WTC11 (cell line): ENCODE results near the gene SUGT1. TPM values are rescaled to one million over a fixed set of nuclear protein-coding genes. Genes with fewer than 3 reads are reported as not detected.

Source experiments
- ATAC-seq: fragments of 200-7000 bp; cut with Tn5 transposase; 2 replicates; pipeline ENCODE4 v1.10.0; 2021; ENCODE audit warnings: mild to moderate bottlenecking, moderate library complexity
- CTCF ChIA-PET: fragments of 300-600 bp; sonication (Branson Sonifier 250); formaldehyde crosslinking; loops from one replicate; lab custom pipeline; 2021; ENCODE audit warnings: antibody characterized with exemption; lab: Charles Lee
- POLR2A ChIA-PET: fragments of 350-600 bp; sonication (Branson Sonifier 250); formaldehyde crosslinking; loops from one replicate; lab custom pipeline; 2021; ENCODE audit warnings: antibody characterized with exemption; lab: Charles Lee
- DNase-seq: peaks from one replicate; pipeline ENCODE4 v3.0.0; 2021; ENCODE audit warnings: low spot score
- H3K27ac Mint-ChIP-seq: 2 replicates; pipeline ENCODE4 v1.8.0; 2021; ENCODE audit warnings: mixed read lengths
- H3K27me3 Mint-ChIP-seq: 2 replicates; pipeline ENCODE4 v1.8.0; 2021; ENCODE audit warnings: low read depth, mild to moderate bottlenecking, moderate library complexity, mixed read lengths
- H3K36me3 Mint-ChIP-seq: 2 replicates; pipeline ENCODE4 v1.8.0; 2021; ENCODE audit warnings: mixed read lengths
- H3K4me1 Mint-ChIP-seq: 2 replicates; pipeline ENCODE4 v1.8.0; 2022; ENCODE audit warnings: mixed read lengths
- H3K4me3 Mint-ChIP-seq: 2 replicates; pipeline ENCODE4 v1.8.0; 2021; ENCODE audit warnings: mild to moderate bottlenecking, moderate library complexity, mixed read lengths
- H3K9me3 Mint-ChIP-seq: 2 replicates; pipeline ENCODE4 v1.8.0; 2021; ENCODE audit warnings: mixed read lengths
- CTCF ChIP-seq: fragments of 200-600 bp; IDR thresholded peaks from 2 replicates; pipeline ENCODE4 v1.8.0; 2022; ENCODE audit warnings: antibody characterized with exemption
- ELF4 ChIP-seq: sonication (generic); formaldehyde crosslinking; IDR thresholded peaks from 2 replicates; pipeline ENCODE4 v1.8.1; 2022; ENCODE audit warnings: low read depth, mild to moderate bottlenecking, moderate library complexity, missing genetic modification reagents
- ESRRA ChIP-seq: sonication (generic); formaldehyde crosslinking; IDR thresholded peaks from 2 replicates; pipeline ENCODE4 v1.8.1; 2022; ENCODE audit warnings: mild to moderate bottlenecking, missing genetic modification reagents, borderline replicate concordance
- FOXK1 ChIP-seq: sonication (generic); formaldehyde crosslinking; IDR thresholded peaks from 2 replicates; pipeline ENCODE4 v1.8.0; 2022; ENCODE audit warnings: mild to moderate bottlenecking, moderate library complexity, missing genetic modification reagents
- FOXP1 ChIP-seq: sonication (generic); formaldehyde crosslinking; IDR thresholded peaks from 2 replicates; pipeline ENCODE4 v1.8.0; 2022; ENCODE audit warnings: missing genetic modification reagents, mild to moderate bottlenecking, moderate library complexity, borderline replicate concordance
- GTF2I ChIP-seq: fragments of 250-450 bp; sonication (Bioruptor Pico); conservative IDR thresholded peaks from 2 replicates; pipeline ENCODE4 v1.4.0; 2021; ENCODE audit warnings: mild to moderate bottlenecking
- HMGA2 ChIP-seq: fragments of 250-450 bp; sonication (Bioruptor Pico); IDR thresholded peaks from 2 replicates; pipeline ENCODE4 v1.4.0; 2021; ENCODE audit warnings: mild to moderate bottlenecking, moderate library complexity
- HMGXB4 ChIP-seq: sonication (generic); formaldehyde crosslinking; IDR thresholded peaks from 2 replicates; pipeline ENCODE4 v1.8.1; 2023; ENCODE audit warnings: mild to moderate bottlenecking, moderate library complexity, missing genetic modification reagents
- KAT7 ChIP-seq: sonication (generic); formaldehyde crosslinking; IDR thresholded peaks from 2 replicates; pipeline ENCODE4 v1.8.1; 2023; ENCODE audit warnings: missing genetic modification reagents, mild to moderate bottlenecking, borderline replicate concordance
- NFYB ChIP-seq: sonication (generic); formaldehyde crosslinking; conservative IDR thresholded peaks from 2 replicates; pipeline ENCODE4 v1.8.0; 2022; ENCODE audit warnings: low read depth, missing genetic modification reagents
- RELA ChIP-seq: sonication (generic); formaldehyde crosslinking; IDR thresholded peaks from 2 replicates; pipeline ENCODE4 v1.8.1; 2022; ENCODE audit warnings: missing genetic modification reagents, mild to moderate bottlenecking, borderline replicate concordance
- ZNF423 ChIP-seq: fragments of 250-450 bp; sonication (Bioruptor Pico); IDR thresholded peaks from 2 replicates; pipeline ENCODE4 v2.1.2; 2022; ENCODE audit warnings: mild to moderate bottlenecking, moderate library complexity
- ZNF532 ChIP-seq: fragments of 250-450 bp; sonication (Bioruptor Pico); IDR thresholded peaks from 2 replicates; pipeline ENCODE4 v1.9.0; 2021; ENCODE audit warnings: mild to moderate bottlenecking, borderline replicate concordance
- total RNA-seq: library from RNA; stranded (reverse); gene quantifications from 3 replicates; pipeline ENCODE4 v1.2.3, GENCODE V29; 2021
- TF ChIP-seq, protein P1 (sequence below): sonication (generic); formaldehyde crosslinking; IDR thresholded peaks from 2 replicates; pipeline ENCODE4 v1.8.1; 2023; ENCODE audit warnings: mild to moderate bottlenecking, missing genetic modification reagents
- TF ChIP-seq, protein P2 (sequence below): sonication (generic); formaldehyde crosslinking; IDR thresholded peaks from 2 replicates; pipeline ENCODE4 v1.8.0; 2022; ENCODE audit warnings: mild to moderate bottlenecking, missing genetic modification reagents
- TF ChIP-seq, protein P3 (sequence below): fragments of 250-450 bp; sonication (Bioruptor Pico); IDR thresholded peaks from 2 replicates; pipeline ENCODE4 v1.9.0; 2021; ENCODE audit warnings: moderate library complexity, mild to moderate bottlenecking, inconsistent platforms, borderline replicate concordance
- TF ChIP-seq, protein P4 (sequence below): sonication (generic); formaldehyde crosslinking; IDR thresholded peaks from 2 replicates; pipeline ENCODE4 v1.8.0; 2023; ENCODE audit warnings: missing genetic modification reagents, mild to moderate bottlenecking, borderline replicate concordance

SUGT1 gene
- total RNA-seq, 1 experiment from 2014 or later: 76.3 TPM

GRCh38 chr13:52737965-52738364 lies 85.3 kb downstream of the SUGT1 start (continued):
- TF ChIP-seq, protein P1, sequence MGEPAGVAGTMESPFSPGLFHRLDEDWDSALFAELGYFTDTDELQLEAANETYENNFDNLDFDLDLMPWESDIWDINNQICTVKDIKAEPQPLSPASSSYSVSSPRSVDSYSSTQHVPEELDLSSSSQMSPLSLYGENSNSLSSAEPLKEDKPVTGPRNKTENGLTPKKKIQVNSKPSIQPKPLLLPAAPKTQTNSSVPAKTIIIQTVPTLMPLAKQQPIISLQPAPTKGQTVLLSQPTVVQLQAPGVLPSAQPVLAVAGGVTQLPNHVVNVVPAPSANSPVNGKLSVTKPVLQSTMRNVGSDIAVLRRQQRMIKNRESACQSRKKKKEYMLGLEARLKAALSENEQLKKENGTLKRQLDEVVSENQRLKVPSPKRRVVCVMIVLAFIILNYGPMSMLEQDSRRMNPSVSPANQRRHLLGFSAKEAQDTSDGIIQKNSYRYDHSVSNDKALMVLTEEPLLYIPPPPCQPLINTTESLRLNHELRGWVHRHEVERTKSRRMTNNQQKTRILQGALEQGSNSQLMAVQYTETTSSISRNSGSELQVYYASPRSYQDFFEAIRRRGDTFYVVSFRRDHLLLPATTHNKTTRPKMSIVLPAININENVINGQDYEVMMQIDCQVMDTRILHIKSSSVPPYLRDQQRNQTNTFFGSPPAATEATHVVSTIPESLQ (CRISPR knock-in tag): no peak
- TF ChIP-seq, protein P2, sequence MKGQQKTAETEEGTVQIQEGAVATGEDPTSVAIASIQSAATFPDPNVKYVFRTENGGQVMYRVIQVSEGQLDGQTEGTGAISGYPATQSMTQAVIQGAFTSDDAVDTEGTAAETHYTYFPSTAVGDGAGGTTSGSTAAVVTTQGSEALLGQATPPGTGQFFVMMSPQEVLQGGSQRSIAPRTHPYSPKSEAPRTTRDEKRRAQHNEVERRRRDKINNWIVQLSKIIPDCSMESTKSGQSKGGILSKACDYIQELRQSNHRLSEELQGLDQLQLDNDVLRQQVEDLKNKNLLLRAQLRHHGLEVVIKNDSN (CRISPR knock-in tag): no peak

GRCh38 chr13:52738719-52739467 lies 86.3 kb downstream of the SUGT1 start:
- peak; percentile 62 for ATAC-seq
- Mint-ChIP-seq H3K4me3 (peak overlapping the region; percentile 93), H3K9me3 (peaks cover 18% of the 10 kb centered on the region), H3K36me3 (peaks cover 15% of the 10 kb centered on the region), H3K4me1 (peaks cover 48% of the 10 kb centered on the region), H3K27me3 (peaks cover 7% of the 10 kb centered on the region; the same call in 1 of the 2 replicates), H3K27ac (peak overlapping the region; percentile 71)
- peak; percentile 68 for DNase-seq
- ChIA-PET CTCF (interaction anchor here (0.6 to 3.8 kb wide), 30 partner anchors 12 to 462 kb away, joined by 3 to 41 read pairs (median 5); partner anchors contain the start of genes PCDH8 and SUGT1), POLR2A (interaction anchor here (0.8 to 1.0 kb wide), 2 partner anchors 70 to 86 kb away, joined by 3 read pairs; partner anchors contain the start of gene SUGT1)
- TF ChIP-seq, protein P3, sequence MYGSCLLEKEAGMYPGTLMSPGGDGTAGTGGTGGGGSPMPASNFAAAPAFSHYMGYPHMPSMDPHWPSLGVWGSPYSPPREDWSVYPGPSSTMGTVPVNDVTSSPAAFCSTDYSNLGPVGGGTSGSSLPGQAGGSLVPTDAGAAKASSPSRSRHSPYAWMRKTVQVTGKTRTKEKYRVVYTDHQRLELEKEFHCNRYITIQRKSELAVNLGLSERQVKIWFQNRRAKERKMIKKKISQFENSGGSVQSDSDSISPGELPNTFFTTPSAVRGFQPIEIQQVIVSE (CRISPR knock-in tag): no peak
- TF ChIP-seq FOXK1 (CRISPR knock-in tag): no peak; the same call in 1 of the 2 replicates
- no peak for TF ChIP-seq NFYB
- peak; percentile 52 for TF ChIP-seq ESRRA (CRISPR knock-in tag)
- no peak for TF ChIP-seq HMGA2 (CRISPR knock-in tag)
- peak; percentile 79 for TF ChIP-seq HMGXB4
- TF ChIP-seq ZNF532 (CRISPR knock-in tag): no peak
- TF ChIP-seq CTCF: peak; percentile 60
- TF ChIP-seq RELA (CRISPR knock-in tag): 0 out of 2 replicates have a peak, but pooled peaks have one; percentile 40
- no peak for TF ChIP-seq GTF2I (CRISPR knock-in tag)
- TF ChIP-seq, protein P4, sequence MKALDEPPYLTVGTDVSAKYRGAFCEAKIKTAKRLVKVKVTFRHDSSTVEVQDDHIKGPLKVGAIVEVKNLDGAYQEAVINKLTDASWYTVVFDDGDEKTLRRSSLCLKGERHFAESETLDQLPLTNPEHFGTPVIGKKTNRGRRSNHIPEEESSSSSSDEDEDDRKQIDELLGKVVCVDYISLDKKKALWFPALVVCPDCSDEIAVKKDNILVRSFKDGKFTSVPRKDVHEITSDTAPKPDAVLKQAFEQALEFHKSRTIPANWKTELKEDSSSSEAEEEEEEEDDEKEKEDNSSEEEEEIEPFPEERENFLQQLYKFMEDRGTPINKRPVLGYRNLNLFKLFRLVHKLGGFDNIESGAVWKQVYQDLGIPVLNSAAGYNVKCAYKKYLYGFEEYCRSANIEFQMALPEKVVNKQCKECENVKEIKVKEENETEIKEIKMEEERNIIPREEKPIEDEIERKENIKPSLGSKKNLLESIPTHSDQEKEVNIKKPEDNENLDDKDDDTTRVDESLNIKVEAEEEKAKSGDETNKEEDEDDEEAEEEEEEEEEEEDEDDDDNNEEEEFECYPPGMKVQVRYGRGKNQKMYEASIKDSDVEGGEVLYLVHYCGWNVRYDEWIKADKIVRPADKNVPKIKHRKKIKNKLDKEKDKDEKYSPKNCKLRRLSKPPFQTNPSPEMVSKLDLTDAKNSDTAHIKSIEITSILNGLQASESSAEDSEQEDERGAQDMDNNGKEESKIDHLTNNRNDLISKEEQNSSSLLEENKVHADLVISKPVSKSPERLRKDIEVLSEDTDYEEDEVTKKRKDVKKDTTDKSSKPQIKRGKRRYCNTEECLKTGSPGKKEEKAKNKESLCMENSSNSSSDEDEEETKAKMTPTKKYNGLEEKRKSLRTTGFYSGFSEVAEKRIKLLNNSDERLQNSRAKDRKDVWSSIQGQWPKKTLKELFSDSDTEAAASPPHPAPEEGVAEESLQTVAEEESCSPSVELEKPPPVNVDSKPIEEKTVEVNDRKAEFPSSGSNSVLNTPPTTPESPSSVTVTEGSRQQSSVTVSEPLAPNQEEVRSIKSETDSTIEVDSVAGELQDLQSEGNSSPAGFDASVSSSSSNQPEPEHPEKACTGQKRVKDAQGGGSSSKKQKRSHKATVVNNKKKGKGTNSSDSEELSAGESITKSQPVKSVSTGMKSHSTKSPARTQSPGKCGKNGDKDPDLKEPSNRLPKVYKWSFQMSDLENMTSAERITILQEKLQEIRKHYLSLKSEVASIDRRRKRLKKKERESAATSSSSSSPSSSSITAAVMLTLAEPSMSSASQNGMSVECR (CRISPR knock-in tag): 0 out of 2 replicates have a peak, but pooled peaks have one; percentile 27
- TF ChIP-seq FOXP1 (CRISPR knock-in tag): 0 out of 2 replicates have a peak, but pooled peaks have one; percentile 22
- 0 out of 2 replicates have a peak, but pooled peaks have one; percentile 30 for TF ChIP-seq KAT7
- no peak for TF ChIP-seq ZNF423 (CRISPR knock-in tag)
- no peak for TF ChIP-seq ELF4
